ENCODE results near the gene P2RY6. TPM values are rescaled to one million over a fixed set of nuclear protein-coding genes. Genes with fewer than 3 reads are reported as not detected.

Gene P2RY6
- total RNA-seq, 2 donors from 2014 or later = not detected

- Mint-ChIP-seq H3K36me3 (no peaks in the 10 kb centered on the region), H3K27ac (peak overlapping the region in 1 of 2 donors; percentile 95), H3K9me3 (no peaks in the 10 kb centered on the region)
- DNase-seq (ENCODE audit: low spot score in 2 of 2) = no peak
- ATAC-seq = no peak
Observed at GRCh38 chr11:73345481-73346160, 73.5 kb downstream of the P2RY6 start.

- H3K27ac Mint-ChIP-seq = no peak overlapping the region
- no peaks in the 10 kb centered on the region for H3K36me3 Mint-ChIP-seq
- DNase-seq (ENCODE audit: low spot score in 2 of 2) (no peak), ATAC-seq (no peak)
- H3K9me3 Mint-ChIP-seq = no peaks in the 10 kb centered on the region
Observed at GRCh38 chr11:73346186-73346935, 74.2 kb downstream of the P2RY6 start.

- no peak for ATAC-seq
- no peak for DNase-seq (ENCODE audit: low spot score in 2 of 2)
- no peaks in the 10 kb centered on the region for H3K36me3 Mint-ChIP-seq
- no peaks in the 10 kb centered on the region for H3K9me3 Mint-ChIP-seq
- H3K27ac Mint-ChIP-seq = no peak overlapping the region
Observed at GRCh38 chr11:73347067-73347466, 74.9 kb downstream of the P2RY6 start.

Other genes with a start within 250 kb of the P2RY6 start
- gene FCHSD2, start 130.0 kb upstream of the P2RY6 start, total RNA-seq = 10 to 100 TPM; 10.3 to 32.4 TPM
- gene P2RY2, start 54.1 kb upstream of the P2RY6 start, total RNA-seq = not detected
- gene ARHGEF17, start 35.9 kb downstream of the P2RY6 start, total RNA-seq = under 1 TPM; 0.02 to 0.16 TPM
- gene RELT, start 104.1 kb downstream of the P2RY6 start, total RNA-seq = 10 to 100 TPM; 23.2 to 28.2 TPM

Data from activated naive CD4-positive, alpha-beta T cell treated with anti-CD3 and anti-CD28 coated beads, Interleukin-2, amount 50 U/mL, for 72 hours (primary cell).